Glutamatergic neuron (in vitro differentiated cells): ENCODE data around the gene CHAC2. TPM values are rescaled to one million over a fixed set of nuclear protein-coding genes. Genes with fewer than 3 reads are reported as not detected.

ENCODE experiments used
- DNase-seq: peaks from one replicate; pipeline ENCODE4 v3.0.0; 2022
- H3K27ac Mint-ChIP-seq: one replicate; pipeline ENCODE4 v1.8.0; 2020; ENCODE audit warnings: mild to moderate bottlenecking, mixed read lengths, inconsistent platforms; ENCODE audit not compliant: unreplicated experiment
- H3K27me3 Mint-ChIP-seq: one replicate; pipeline ENCODE4 v1.8.0; 2020; ENCODE audit warnings: mild to moderate bottlenecking, moderate library complexity, mixed read lengths, inconsistent platforms; ENCODE audit not compliant: unreplicated experiment
- H3K36me3 Mint-ChIP-seq: one replicate; pipeline ENCODE4 v1.8.0; 2020; ENCODE audit warnings: mild to moderate bottlenecking, mixed read lengths, inconsistent platforms; ENCODE audit not compliant: unreplicated experiment
- H3K4me1 Mint-ChIP-seq: one replicate; pipeline ENCODE4 v1.8.0; 2020; ENCODE audit warnings: mild to moderate bottlenecking, low read depth, mixed read lengths, inconsistent platforms; ENCODE audit not compliant: unreplicated experiment
- H3K4me3 Mint-ChIP-seq: one replicate; pipeline ENCODE4 v1.8.0; 2020; ENCODE audit warnings: mild to moderate bottlenecking, mixed read lengths, inconsistent platforms; ENCODE audit not compliant: unreplicated experiment
- H3K9me3 Mint-ChIP-seq: one replicate; pipeline ENCODE4 v1.8.0; 2020; ENCODE audit warnings: mild to moderate bottlenecking, moderate library complexity, mixed read lengths, inconsistent platforms; ENCODE audit not compliant: unreplicated experiment
- total RNA-seq: library from RNA; stranded (reverse); fragmentation: NEBNext Ultra II Directional; extraction: Animal tissue kit (Norgen Biotek cat#: 25700); gene quantifications from one replicate; pipeline ENCODE4 v1.2.1, GENCODE V29; 2021; ENCODE audit not compliant: unreplicated experiment
- TF ChIP-seq, protein P1 (sequence below): fragments of 200-600 bp; sonication (generic); IDR thresholded peaks from one replicate; pipeline ENCODE4 v1.5.0; 2021; ENCODE audit not compliant: partially characterized antibody, unreplicated experiment

CHAC2 gene
- total RNA-seq, 1 donor from 2014 or later: 1.7 TPM

DNA sequence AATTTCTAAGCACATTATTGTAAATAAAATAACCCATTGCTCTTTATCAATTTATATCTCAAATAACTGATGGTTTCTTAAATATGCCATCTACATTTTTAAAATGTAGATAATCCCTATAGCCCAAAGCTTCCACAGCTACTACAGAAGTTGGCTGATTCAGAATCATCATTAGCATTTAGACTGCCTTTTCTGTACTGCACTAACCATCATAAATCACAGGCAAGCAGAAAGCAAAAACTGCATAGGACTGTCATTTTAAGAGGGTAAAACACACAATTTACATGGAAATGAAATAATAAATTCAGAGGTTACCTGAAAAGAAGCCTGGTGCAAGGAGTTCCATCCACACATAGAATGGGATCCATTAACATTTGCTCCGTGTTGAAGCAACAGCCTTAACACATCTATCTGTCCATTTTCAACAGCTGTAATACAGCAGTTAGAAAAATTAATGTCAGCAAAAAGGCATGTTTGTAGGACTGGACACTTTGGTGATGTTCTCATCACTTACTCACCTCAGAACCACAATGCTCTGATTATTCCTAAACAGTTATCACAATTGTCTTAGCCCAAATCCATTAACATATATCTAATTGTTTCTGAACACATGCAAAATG lies 38.4 kb upstream of the CHAC2 start:
- Mint-ChIP-seq H3K27ac (no peak overlapping the region), H3K27me3 (peaks cover 1% of the 10 kb centered on the region), H3K36me3 (peaks cover 11% of the 10 kb centered on the region), H3K4me1 (no peaks in the 10 kb centered on the region), H3K4me3 (no peak overlapping the region), H3K9me3 (peaks cover 2% of the 10 kb centered on the region)
- TF ChIP-seq, protein P1, sequence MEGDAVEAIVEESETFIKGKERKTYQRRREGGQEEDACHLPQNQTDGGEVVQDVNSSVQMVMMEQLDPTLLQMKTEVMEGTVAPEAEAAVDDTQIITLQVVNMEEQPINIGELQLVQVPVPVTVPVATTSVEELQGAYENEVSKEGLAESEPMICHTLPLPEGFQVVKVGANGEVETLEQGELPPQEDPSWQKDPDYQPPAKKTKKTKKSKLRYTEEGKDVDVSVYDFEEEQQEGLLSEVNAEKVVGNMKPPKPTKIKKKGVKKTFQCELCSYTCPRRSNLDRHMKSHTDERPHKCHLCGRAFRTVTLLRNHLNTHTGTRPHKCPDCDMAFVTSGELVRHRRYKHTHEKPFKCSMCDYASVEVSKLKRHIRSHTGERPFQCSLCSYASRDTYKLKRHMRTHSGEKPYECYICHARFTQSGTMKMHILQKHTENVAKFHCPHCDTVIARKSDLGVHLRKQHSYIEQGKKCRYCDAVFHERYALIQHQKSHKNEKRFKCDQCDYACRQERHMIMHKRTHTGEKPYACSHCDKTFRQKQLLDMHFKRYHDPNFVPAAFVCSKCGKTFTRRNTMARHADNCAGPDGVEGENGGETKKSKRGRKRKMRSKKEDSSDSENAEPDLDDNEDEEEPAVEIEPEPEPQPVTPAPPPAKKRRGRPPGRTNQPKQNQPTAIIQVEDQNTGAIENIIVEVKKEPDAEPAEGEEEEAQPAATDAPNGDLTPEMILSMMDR: no peak
- no peak for DNase-seq

DNA sequence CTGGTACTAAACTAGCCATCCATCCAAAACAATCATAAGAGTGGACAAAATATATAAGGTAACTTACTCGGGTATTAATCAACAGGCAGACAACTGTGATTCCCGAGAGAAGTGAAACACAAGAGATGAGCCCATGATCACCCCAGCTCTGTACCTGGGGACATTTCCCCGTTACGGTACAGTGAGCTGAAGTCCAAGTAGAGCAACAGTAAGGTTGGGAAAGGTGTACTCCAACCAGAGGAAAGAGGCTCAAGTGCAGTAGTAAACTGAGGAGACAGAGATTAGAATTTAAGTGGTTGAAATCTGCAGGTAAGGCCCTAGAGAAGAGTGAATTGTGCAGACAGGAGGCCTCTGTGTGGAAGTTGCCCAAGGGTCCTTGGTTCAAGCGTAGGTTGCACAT lies 30.5 kb upstream of the CHAC2 start:
- no peak overlapping the region for H3K4me3 Mint-ChIP-seq
- peaks cover 6% of the 10 kb centered on the region for H3K36me3 Mint-ChIP-seq
- peaks cover 1% of the 10 kb centered on the region for H3K27me3 Mint-ChIP-seq
- H3K9me3 Mint-ChIP-seq: peaks cover 2% of the 10 kb centered on the region
- H3K4me1 Mint-ChIP-seq: no peaks in the 10 kb centered on the region
- no peak for DNase-seq
- TF ChIP-seq, protein P1: no peak
- no peak overlapping the region for H3K27ac Mint-ChIP-seq

DNA sequence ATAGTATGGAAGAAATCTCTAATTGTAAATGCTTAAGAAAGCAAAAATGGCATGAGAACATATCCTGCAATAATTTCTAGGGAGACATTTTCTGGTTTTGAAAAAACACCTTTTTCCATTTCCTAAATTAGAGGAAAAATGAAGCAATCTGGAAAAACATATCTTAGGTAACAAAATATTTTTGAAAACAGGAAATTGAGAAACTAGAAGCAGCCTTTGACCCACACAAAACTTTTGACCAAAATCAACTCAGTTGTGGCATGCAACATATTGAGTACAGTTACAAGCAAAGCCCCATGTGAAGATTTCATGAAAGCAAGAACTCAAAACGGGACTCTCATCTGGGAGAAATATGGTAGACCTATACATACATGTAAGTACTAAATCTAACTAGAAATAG lies 28.6 kb upstream of the CHAC2 start:
- H3K9me3 Mint-ChIP-seq: peaks cover 2% of the 10 kb centered on the region
- no peak overlapping the region for H3K27ac Mint-ChIP-seq
- H3K36me3 Mint-ChIP-seq: peaks cover 5% of the 10 kb centered on the region
- no peak overlapping the region for H3K4me3 Mint-ChIP-seq
- DNase-seq: no peak
- H3K27me3 Mint-ChIP-seq: no peaks in the 10 kb centered on the region
- TF ChIP-seq, protein P1: no peak
- H3K4me1 Mint-ChIP-seq: no peaks in the 10 kb centered on the region

DNA sequence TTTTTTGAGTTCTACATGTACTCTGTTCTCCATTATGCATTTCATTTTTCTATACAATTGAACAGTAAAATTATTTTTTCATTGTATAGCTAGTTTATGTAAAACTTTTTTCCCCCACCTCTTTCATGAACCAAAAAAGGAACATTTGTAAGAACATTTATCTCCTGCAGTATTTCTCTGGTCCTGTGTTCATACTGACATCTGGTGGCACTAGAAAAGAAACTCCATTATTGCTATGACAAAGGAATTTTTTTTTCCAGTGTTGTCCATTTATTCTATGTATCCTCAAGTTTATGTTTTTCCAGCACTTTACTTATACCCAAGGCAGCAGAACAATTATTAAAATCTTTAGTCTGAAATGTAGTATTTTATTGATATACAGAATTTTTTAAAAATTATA lies 27.4 kb upstream of the CHAC2 start:
- DNase-seq: no peak
- TF ChIP-seq, protein P1: no peak
- Mint-ChIP-seq H3K9me3 (no peaks in the 10 kb centered on the region), H3K27me3 (no peaks in the 10 kb centered on the region), H3K36me3 (no peaks in the 10 kb centered on the region), H3K4me1 (no peaks in the 10 kb centered on the region), H3K27ac (no peak overlapping the region), H3K4me3 (no peak overlapping the region)

DNA sequence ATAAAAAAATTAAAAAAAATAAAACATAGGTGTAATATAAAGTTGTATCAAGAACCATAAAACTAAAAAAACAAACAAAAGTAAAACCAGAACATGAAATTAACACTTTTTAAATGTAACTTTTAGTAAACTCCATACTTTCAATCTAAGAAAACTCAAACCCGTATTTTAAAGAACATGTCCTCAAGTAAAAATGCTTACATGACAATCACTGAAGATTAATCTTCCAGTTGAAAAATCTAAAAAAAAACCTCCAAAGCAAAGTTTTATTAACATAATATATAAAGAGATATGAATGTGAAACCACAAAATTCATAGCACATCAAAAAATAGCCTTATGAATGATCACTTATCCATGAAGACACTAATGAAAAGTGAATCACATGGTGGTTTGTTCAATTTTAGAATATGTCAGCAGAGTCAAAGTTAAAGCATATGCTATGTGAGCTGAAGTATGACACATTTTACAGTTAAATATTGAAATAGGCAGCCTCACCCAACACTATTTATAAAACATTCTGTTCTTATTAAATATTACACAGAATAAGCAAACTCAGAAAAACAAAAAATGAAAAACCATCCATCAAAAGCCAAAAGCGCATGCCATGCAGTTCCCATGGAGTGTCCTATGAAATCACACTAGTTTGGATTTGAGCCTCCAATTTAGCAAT lies 23.1 kb upstream of the CHAC2 start:
- H3K9me3 Mint-ChIP-seq: no peaks in the 10 kb centered on the region
- H3K36me3 Mint-ChIP-seq: no peaks in the 10 kb centered on the region
- H3K4me3 Mint-ChIP-seq: no peak overlapping the region
- H3K27ac Mint-ChIP-seq: no peak overlapping the region
- no peak for DNase-seq
- H3K27me3 Mint-ChIP-seq: no peaks in the 10 kb centered on the region
- H3K4me1 Mint-ChIP-seq: no peaks in the 10 kb centered on the region
- TF ChIP-seq, protein P1: no peak
